RWPE2 (cell line): ENCODE results near the gene CHPF.

Experiments
- ATAC-seq: fragments of 200-7000 bp; cut with Tn5 transposase; 3 replicates; pipeline ENCODE4 v1.9.1; 2021; ENCODE audit warnings: low read depth
- DNase-seq: peaks from one replicate; pipeline ENCODE4 v3.0.0-alpha.2; 2020; ENCODE audit warnings: low spot score
- H3K27ac ChIP-seq: fragments of 450-650 bp; 2 replicates; pipeline ENCODE4 v1.5.1; 2017; ENCODE audit warnings: mild to moderate bottlenecking; ENCODE audit not compliant: poor library complexity, severe bottlenecking
- H3K27me3 ChIP-seq: fragments of 250-450 bp; sonication (Bioruptor Pico); 2 replicates; pipeline ENCODE4 v1.5.1; 2021; ENCODE audit warnings: mild to moderate bottlenecking, moderate library complexity; ENCODE audit not compliant: insufficient read depth, poor library complexity, severe bottlenecking
- H3K36me3 ChIP-seq: fragments of 250-450 bp; sonication (Bioruptor Pico); 2 replicates; pipeline ENCODE4 v1.5.1; 2020; ENCODE audit warnings: low read depth, mild to moderate bottlenecking, moderate library complexity
- H3K4me1 ChIP-seq: fragments of 250-450 bp; sonication (Bioruptor Pico); 2 replicates; pipeline ENCODE4 v1.5.1; 2021; ENCODE audit warnings: mild to moderate bottlenecking, moderate library complexity; ENCODE audit not compliant: insufficient read depth, poor library complexity, severe bottlenecking
- H3K4me3 ChIP-seq: fragments of 250-450 bp; sonication (Bioruptor Pico); 2 replicates; pipeline ENCODE4 v1.5.1; 2021; ENCODE audit warnings: mild to moderate bottlenecking, moderate library complexity; ENCODE audit not compliant: severe bottlenecking
- H3K9me3 ChIP-seq: fragments of 250-450 bp; sonication (Bioruptor Pico); 2 replicates; pipeline ENCODE4 v1.5.1; 2021; ENCODE audit warnings: mild to moderate bottlenecking, moderate library complexity; ENCODE audit not compliant: severe bottlenecking
- TF ChIP-seq, protein P1 (sequence below): fragments of 450-650 bp; IDR thresholded peaks from one replicate; pipeline ENCODE4 v1.5.1; 2017; ENCODE audit warnings: mild to moderate bottlenecking, moderate library complexity; ENCODE audit not compliant: poor library complexity, severe bottlenecking

The CHPF gene

GRCh38 chr2:219531639-219532377 lies 11.8 kb downstream of the CHPF start:
- DNase-seq, result no peak
- Histone ChIP-seq H3K9me3 (no peaks in the 10 kb centered on the region), H3K4me3 (no peak overlapping the region), H3K36me3 (no peaks in the 10 kb centered on the region), H3K27ac (no peak overlapping the region), H3K27me3 (peaks cover 22% of the 10 kb centered on the region), H3K4me1 (no peaks in the 10 kb centered on the region)
- TF ChIP-seq, protein P1, sequence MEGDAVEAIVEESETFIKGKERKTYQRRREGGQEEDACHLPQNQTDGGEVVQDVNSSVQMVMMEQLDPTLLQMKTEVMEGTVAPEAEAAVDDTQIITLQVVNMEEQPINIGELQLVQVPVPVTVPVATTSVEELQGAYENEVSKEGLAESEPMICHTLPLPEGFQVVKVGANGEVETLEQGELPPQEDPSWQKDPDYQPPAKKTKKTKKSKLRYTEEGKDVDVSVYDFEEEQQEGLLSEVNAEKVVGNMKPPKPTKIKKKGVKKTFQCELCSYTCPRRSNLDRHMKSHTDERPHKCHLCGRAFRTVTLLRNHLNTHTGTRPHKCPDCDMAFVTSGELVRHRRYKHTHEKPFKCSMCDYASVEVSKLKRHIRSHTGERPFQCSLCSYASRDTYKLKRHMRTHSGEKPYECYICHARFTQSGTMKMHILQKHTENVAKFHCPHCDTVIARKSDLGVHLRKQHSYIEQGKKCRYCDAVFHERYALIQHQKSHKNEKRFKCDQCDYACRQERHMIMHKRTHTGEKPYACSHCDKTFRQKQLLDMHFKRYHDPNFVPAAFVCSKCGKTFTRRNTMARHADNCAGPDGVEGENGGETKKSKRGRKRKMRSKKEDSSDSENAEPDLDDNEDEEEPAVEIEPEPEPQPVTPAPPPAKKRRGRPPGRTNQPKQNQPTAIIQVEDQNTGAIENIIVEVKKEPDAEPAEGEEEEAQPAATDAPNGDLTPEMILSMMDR, result no peak
- ATAC-seq, result no peak

DNA sequence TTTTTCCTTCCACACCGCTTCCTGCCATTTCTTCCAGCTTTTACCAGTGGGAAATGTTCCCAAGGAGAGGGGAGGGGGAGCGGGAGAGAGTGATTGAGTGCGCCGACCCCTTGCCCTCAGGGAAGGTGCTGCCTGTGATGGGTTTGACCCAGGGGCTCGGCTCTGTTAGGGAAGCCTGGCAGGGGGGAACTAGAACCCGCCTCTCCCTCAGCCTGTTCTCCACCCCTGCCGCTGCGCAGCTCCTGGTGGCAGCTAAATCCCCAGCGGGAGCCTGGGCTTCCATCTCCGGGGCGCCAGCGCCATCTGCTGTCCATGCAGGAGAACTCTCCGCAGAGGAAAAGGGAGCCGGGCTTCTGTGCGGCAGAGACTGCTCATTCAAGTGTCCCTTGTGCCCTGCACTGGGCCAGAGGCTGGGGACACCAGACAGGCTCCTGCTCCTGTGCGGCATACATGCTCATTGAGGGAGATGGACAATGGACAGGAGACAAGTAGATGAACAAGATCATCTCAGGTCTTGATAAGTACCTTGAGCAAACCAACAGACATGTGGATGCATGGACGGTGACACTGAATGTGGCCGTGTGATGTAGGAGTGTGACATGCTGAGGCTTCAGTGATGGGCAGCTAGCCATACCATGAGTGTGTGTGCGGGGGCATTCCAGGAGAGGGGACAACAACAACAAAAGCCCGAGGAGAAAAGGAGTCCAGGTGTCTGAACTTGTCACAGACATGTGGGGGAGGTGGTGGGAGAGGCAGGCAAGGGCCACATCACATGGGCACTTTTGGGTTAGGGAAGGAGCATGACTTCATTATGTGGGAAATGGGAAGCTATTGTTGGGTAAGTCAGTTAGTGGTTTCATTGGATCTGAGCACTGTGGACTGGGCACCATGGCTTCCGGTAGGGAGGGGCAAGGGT lies 13.3 kb downstream of the CHPF start:
- ATAC-seq (peak; percentile 80), DNase-seq (no peak)
- TF ChIP-seq, protein P1, result peak; percentile 94
- H3K4me3 ChIP-seq, result no peak overlapping the region
- H3K27me3 ChIP-seq, result peaks cover 22% of the 10 kb centered on the region
- H3K36me3 ChIP-seq, result no peaks in the 10 kb centered on the region
- H3K27ac ChIP-seq, result no peak overlapping the region
- no peaks in the 10 kb centered on the region for H3K4me1 ChIP-seq
- no peaks in the 10 kb centered on the region for H3K9me3 ChIP-seq

DNA sequence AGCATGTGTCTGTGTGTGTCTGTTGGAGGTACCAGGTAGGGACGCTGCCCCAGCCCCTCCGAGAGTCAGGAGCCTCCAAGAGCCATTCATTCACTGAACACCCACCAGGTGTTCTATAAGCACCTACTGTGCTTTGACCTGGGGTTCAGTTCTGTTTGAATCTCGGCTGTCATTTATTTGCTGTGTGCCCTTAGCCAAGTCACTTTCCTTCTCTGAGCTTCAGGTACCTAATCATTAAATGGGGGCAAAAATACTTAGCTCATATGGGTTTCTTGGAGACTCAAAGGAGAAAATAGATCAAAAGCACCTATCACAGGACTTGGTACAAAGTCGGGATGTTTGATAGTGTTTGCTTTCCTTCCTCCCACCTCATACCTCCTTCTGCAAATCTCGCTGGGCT lies 16.1 kb downstream of the CHPF start:
- Histone ChIP-seq H3K9me3 (no peaks in the 10 kb centered on the region), H3K27me3 (peaks cover 22% of the 10 kb centered on the region), H3K27ac (no peak overlapping the region), H3K36me3 (no peaks in the 10 kb centered on the region), H3K4me1 (no peaks in the 10 kb centered on the region), H3K4me3 (no peak overlapping the region)
- DNase-seq (no peak), ATAC-seq (no peak)
- TF ChIP-seq, protein P1, result no peak

- Histone ChIP-seq H3K4me3 (no peak overlapping the region), H3K27me3 (peaks cover 22% of the 10 kb centered on the region), H3K27ac (no peak overlapping the region), H3K9me3 (no peaks in the 10 kb centered on the region), H3K36me3 (no peaks in the 10 kb centered on the region), H3K4me1 (peaks cover under 1% of the 10 kb centered on the region)
- no peak for ATAC-seq
- TF ChIP-seq, protein P1, result no peak
- DNase-seq, result no peak
Measured at GRCh38 chr2:219527076-219527394, 16.6 kb downstream of the CHPF start.
